ENCODE data around the gene MRPL37. TPM values are rescaled to one million over a fixed set of nuclear protein-coding genes. Genes with fewer than 3 reads are reported as not detected.

Gene MRPL37
- total and polyA plus RNA-seq, 9 donors = 45.0 to 70.2 (median 62.8) TPM

DNA sequence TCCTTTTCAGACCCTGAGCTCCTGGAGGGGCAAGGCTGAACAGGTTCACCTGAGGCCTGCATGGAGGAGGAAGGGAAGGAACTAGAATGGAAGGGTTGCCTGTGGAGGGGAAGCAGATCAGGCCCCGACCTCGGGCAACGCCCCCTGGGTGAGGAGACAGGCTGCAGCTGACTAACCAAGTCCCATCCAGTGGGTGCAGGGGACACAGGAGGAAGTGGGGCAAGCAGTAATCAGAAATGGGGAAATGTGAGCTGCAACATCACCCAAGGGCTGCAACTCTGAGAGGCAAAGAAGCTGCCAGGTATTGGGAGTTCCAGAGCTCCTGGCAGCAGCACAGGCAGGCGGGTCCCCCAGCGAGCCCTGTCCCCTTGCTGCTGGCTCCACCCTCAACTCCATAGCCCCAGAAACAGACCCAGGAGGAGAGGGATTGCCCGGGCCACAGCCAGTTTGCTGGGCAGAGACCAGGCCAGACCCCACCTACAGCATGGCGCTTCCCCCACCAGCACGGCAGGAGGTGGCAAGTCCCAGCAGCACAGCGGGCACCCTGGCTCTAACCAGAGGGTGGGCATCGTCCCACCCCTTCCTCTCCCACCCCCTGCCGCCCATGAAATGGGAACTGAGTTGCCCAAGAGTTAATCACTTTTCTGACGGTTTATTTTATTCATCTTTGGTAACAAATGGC lies 38.5 kb downstream of the MRPL37 start:
- Histone ChIP-seq H3K36me3 (ENCODE audit: control insufficient read depth, insufficient read depth, low read length) (peaks cover 59% of the 10 kb centered on the region), H3K4me1 (ENCODE audit: control insufficient read depth, insufficient read depth, low read length) (peaks cover 6% of the 10 kb centered on the region), H3K4me3 (ENCODE audit: low read length) (no peak overlapping the region), H3K27me3 (ENCODE audit: control insufficient read depth, insufficient read depth, low read length) (no peaks in the 10 kb centered on the region), H3K9me3 (replicated peaks; ENCODE audit: control insufficient read depth, low read depth, low read length) (no peaks in the 10 kb centered on the region), H3K27ac (ENCODE audit: low read length) (no peak overlapping the region)
- 77% methylated on average over 7 of the region's 12 CpGs for WGBS (ENCODE audit: insufficient coverage)
- no peak for DNase-seq

DNA sequence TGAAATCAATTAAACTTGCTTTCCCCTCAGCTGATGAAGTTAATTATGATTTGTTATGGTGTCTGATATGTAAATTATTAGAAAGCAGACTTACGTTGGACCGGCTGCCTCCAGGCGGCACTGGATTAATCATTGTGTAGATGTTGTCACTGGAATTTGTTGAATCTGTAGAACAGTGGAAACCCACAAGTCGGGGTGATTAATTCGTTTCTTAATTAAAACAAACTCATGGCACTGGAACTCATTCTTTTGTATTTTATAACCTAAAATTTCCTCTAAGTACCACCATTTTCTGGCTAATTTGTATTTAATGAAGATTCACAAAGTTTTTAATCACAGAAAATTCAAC lies 39.0 kb downstream of the MRPL37 start:
- Histone ChIP-seq H3K27me3 (ENCODE audit: control insufficient read depth, insufficient read depth, low read length) (no peaks in the 10 kb centered on the region), H3K27ac (ENCODE audit: low read length) (no peak overlapping the region), H3K4me3 (ENCODE audit: low read length) (no peak overlapping the region), H3K4me1 (ENCODE audit: control insufficient read depth, insufficient read depth, low read length) (peaks cover 6% of the 10 kb centered on the region), H3K36me3 (ENCODE audit: control insufficient read depth, insufficient read depth, low read length) (peaks cover 59% of the 10 kb centered on the region), H3K9me3 (replicated peaks; ENCODE audit: control insufficient read depth, low read depth, low read length) (no peaks in the 10 kb centered on the region)
- DNase-seq = no peak
- WGBS (ENCODE audit: insufficient coverage) = 95% methylated on average over 3 of the region's 5 CpGs

- 26% methylated on average over 4 of the region's 10 CpGs for whole genome bisulfite sequencing (ENCODE audit: insufficient coverage)
- Histone ChIP-seq H3K9me3 (replicated peaks; ENCODE audit: control insufficient read depth, low read depth, low read length) (no peaks in the 10 kb centered on the region), H3K27me3 (ENCODE audit: control insufficient read depth, insufficient read depth, low read length) (no peaks in the 10 kb centered on the region), H3K27ac (ENCODE audit: low read length) (no peak overlapping the region), H3K36me3 (ENCODE audit: control insufficient read depth, insufficient read depth, low read length) (peaks cover 60% of the 10 kb centered on the region), H3K4me1 (ENCODE audit: control insufficient read depth, insufficient read depth, low read length) (peaks cover 7% of the 10 kb centered on the region), H3K4me3 (ENCODE audit: low read length) (no peak overlapping the region)
- DNase-seq = peak; percentile 77
Observed at GRCh38 chr1:54239631-54240031, 39.7 kb downstream of the MRPL37 start.

DNA sequence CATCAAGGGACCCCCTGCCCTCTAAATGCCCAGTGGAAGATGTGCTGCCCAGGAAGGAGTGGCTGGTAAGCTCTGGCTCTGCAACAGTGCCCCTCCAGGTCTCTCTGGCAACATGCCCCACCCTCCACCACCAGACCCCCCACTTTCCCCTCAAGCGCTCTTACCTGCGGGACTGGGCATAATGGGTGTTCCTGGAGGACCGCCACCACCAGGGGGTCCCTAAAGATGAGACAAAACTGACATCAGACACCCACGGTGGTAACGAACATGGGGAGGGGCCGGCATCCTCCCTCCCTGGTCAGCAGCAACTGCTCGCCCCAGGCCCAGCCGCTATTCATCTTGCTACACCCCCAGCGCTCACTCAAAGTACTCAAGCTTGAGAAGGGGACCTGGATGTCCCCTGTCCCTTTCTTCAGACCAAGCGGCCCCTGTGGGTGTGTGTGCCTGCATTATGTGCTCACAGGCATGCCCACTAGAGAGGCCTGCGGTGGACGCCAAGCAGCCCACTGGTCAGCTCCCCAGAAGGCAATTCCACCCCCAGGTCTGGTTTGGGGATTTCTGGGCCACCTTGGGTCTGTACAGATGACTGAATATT lies 40.9 kb downstream of the MRPL37 start:
- H3K36me3 ChIP-seq (ENCODE audit: control insufficient read depth, insufficient read depth, low read length) = peaks cover 71% of the 10 kb centered on the region
- H3K4me1 ChIP-seq (ENCODE audit: control insufficient read depth, insufficient read depth, low read length) = peaks cover 19% of the 10 kb centered on the region
- no peaks in the 10 kb centered on the region for H3K27me3 ChIP-seq (ENCODE audit: control insufficient read depth, insufficient read depth, low read length)
- H3K27ac ChIP-seq (ENCODE audit: low read length) = no peak overlapping the region
- H3K9me3 ChIP-seq (replicated peaks; ENCODE audit: control insufficient read depth, low read depth, low read length) = no peaks in the 10 kb centered on the region
- no peak overlapping the region for H3K4me3 ChIP-seq (ENCODE audit: low read length)
- DNase-seq = no peak
- 80% methylated on average over 4 of the region's 12 CpGs for WGBS (ENCODE audit: insufficient coverage)

- WGBS (ENCODE audit: insufficient coverage) = no CpG with 5 or more reads among the region's 6 CpGs
- DNase-seq = no peak
- Histone ChIP-seq H3K36me3 (ENCODE audit: control insufficient read depth, insufficient read depth, low read length) (peaks cover 76% of the 10 kb centered on the region), H3K4me1 (ENCODE audit: control insufficient read depth, insufficient read depth, low read length) (peaks cover 23% of the 10 kb centered on the region), H3K27ac (ENCODE audit: low read length) (no peak overlapping the region), H3K9me3 (replicated peaks; ENCODE audit: control insufficient read depth, low read depth, low read length) (no peaks in the 10 kb centered on the region), H3K27me3 (ENCODE audit: control insufficient read depth, insufficient read depth, low read length) (no peaks in the 10 kb centered on the region), H3K4me3 (ENCODE audit: low read length) (no peak overlapping the region)
Observed at GRCh38 chr1:54241364-54241763, 41.4 kb downstream of the MRPL37 start.

DNA sequence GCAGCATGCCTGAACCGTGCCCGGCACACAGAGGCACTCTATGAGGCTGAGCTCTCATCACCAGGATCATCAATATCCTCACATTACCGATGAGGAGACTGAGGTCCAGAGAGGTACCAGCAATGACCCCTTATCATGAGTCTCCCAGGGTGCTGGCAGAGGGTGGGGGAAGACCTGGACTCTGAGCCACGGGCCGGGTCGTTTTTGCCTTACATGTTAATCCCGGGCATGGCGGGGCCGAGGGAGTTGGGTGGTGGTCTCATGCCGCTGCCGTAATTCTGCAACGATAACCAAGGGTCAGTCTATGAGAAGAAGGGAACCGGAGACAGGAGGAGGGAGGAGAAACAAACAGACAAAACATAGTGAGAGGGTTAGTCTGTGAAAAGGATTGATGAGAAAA lies 43.1 kb downstream of the MRPL37 start:
- Histone ChIP-seq H3K27me3 (ENCODE audit: control insufficient read depth, insufficient read depth, low read length) (no peaks in the 10 kb centered on the region), H3K36me3 (ENCODE audit: control insufficient read depth, insufficient read depth, low read length) (peaks cover 72% of the 10 kb centered on the region), H3K4me1 (ENCODE audit: control insufficient read depth, insufficient read depth, low read length) (peaks cover 35% of the 10 kb centered on the region), H3K4me3 (ENCODE audit: low read length) (no peak overlapping the region), H3K9me3 (replicated peaks; ENCODE audit: control insufficient read depth, low read depth, low read length) (no peaks in the 10 kb centered on the region), H3K27ac (ENCODE audit: low read length) (no peak overlapping the region)
- DNase-seq = no peak
- 86% methylated on average over 7 of the region's 13 CpGs for WGBS (ENCODE audit: insufficient coverage)

GRCh38 chr1:54244655-54245054 lies 44.7 kb downstream of the MRPL37 start:
- Histone ChIP-seq H3K27me3 (ENCODE audit: control insufficient read depth, insufficient read depth, low read length) (no peaks in the 10 kb centered on the region), H3K36me3 (ENCODE audit: control insufficient read depth, insufficient read depth, low read length) (peaks cover 60% of the 10 kb centered on the region), H3K4me3 (ENCODE audit: low read length) (no peak overlapping the region), H3K9me3 (replicated peaks; ENCODE audit: control insufficient read depth, low read depth, low read length) (no peaks in the 10 kb centered on the region), H3K4me1 (ENCODE audit: control insufficient read depth, insufficient read depth, low read length) (peaks cover 41% of the 10 kb centered on the region), H3K27ac (ENCODE audit: low read length) (no peak overlapping the region)
- no peak for DNase-seq
- WGBS (ENCODE audit: insufficient coverage) = 91% methylated on average over 4 of the region's 7 CpGs

GRCh38 chr1:54245501-54245900 lies 45.5 kb downstream of the MRPL37 start:
- peaks cover 47% of the 10 kb centered on the region for H3K4me1 ChIP-seq (ENCODE audit: control insufficient read depth, insufficient read depth, low read length)
- WGBS (ENCODE audit: insufficient coverage) = 74% methylated on average over 4 of the region's 4 CpGs
- no peaks in the 10 kb centered on the region for H3K27me3 ChIP-seq (ENCODE audit: control insufficient read depth, insufficient read depth, low read length)
- peaks cover 58% of the 10 kb centered on the region for H3K36me3 ChIP-seq (ENCODE audit: control insufficient read depth, insufficient read depth, low read length)
- no peaks in the 10 kb centered on the region for H3K9me3 ChIP-seq (replicated peaks; ENCODE audit: control insufficient read depth, low read depth, low read length)
- no peak overlapping the region for H3K4me3 ChIP-seq (ENCODE audit: low read length)
- no peak for DNase-seq
- H3K27ac ChIP-seq (ENCODE audit: low read length) = no peak overlapping the region

- 59% methylated on average over 7 of the region's 10 CpGs for WGBS (ENCODE audit: insufficient coverage)
- peaks cover 54% of the 10 kb centered on the region for H3K4me1 ChIP-seq (ENCODE audit: control insufficient read depth, insufficient read depth, low read length)
- H3K4me3 ChIP-seq (ENCODE audit: low read length) = no peak overlapping the region
- H3K27me3 ChIP-seq (ENCODE audit: control insufficient read depth, insufficient read depth, low read length) = no peaks in the 10 kb centered on the region
- H3K9me3 ChIP-seq (replicated peaks; ENCODE audit: control insufficient read depth, low read depth, low read length) = no peaks in the 10 kb centered on the region
- no peak overlapping the region for H3K27ac ChIP-seq (ENCODE audit: low read length)
- peak; percentile 43 for DNase-seq
- peaks cover 57% of the 10 kb centered on the region for H3K36me3 ChIP-seq (ENCODE audit: control insufficient read depth, insufficient read depth, low read length)
Observed at GRCh38 chr1:54246116-54246721, 46.3 kb downstream of the MRPL37 start.

- Histone ChIP-seq H3K27me3 (ENCODE audit: control insufficient read depth, insufficient read depth, low read length) (no peaks in the 10 kb centered on the region), H3K27ac (ENCODE audit: low read length) (no peak overlapping the region), H3K4me1 (ENCODE audit: control insufficient read depth, insufficient read depth, low read length) (peaks cover 64% of the 10 kb centered on the region), H3K36me3 (ENCODE audit: control insufficient read depth, insufficient read depth, low read length) (peaks cover 50% of the 10 kb centered on the region), H3K9me3 (replicated peaks; ENCODE audit: control insufficient read depth, low read depth, low read length) (no peaks in the 10 kb centered on the region), H3K4me3 (ENCODE audit: low read length) (no peak overlapping the region)
- no peak for DNase-seq
- WGBS (ENCODE audit: insufficient coverage) = 83% methylated on average over 10 of the region's 11 CpGs
Observed at GRCh38 chr1:54247863-54248515, 48.0 kb downstream of the MRPL37 start.

Measured in muscle of leg (tissue), 11 donors.